Measurements from ENCODE around the gene ALKBH5. TPM values are rescaled to one million over a fixed set of nuclear protein-coding genes. Genes with fewer than 3 reads are reported as not detected.

ALKBH5 gene
- total and polyA plus RNA-seq, 8 donors = 53.6 to 99.6 (median 63.1) TPM

DNA sequence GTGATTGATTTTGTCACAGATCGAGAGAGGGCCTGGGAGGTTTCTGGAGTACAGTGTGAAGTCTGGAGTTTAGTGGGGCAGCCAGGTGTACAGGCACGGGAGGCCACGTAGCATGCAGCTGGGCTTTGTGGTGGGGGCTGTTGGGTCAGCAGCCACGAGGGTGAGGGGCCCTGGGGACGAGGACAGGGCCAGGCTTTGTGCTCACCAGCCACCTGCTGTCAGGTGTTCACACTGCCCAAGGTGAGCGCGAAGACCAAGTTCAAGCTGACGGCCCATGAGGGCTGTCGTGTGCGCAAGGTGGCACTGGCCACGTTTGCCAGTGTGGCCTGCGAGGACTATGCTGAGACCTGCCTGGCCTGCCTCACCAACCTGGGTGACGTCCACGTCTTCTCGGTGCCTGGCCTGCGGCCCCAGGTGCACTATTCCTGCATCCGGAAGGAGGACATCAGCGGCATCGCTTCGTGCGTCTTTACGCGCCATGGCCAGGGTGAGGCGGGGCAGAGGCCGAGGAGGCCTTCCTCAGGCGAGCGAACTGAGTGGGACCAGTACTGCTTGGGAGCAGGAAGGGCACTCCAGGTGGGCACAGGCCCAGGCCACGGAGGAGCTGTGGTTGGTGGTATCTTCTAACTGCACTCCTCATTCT is 57.7 kb downstream of the ALKBH5 start:
- no peaks in the 10 kb centered on the region for H3K9me3 ChIP-seq
- DNase-seq (no peak), ATAC-seq (no peak)
- no peaks in the 10 kb centered on the region for H3K27me3 ChIP-seq
- intact Hi-C loops (cut with DNase I) = no loop called here
- H3K36me3 ChIP-seq = peaks cover 0 to 81% of the 10 kb centered on the region in 2 donors
- no peak overlapping the region for H3K27ac ChIP-seq
- no peak overlapping the region for H3K4me3 ChIP-seq
- TF ChIP-seq, protein P1, sequence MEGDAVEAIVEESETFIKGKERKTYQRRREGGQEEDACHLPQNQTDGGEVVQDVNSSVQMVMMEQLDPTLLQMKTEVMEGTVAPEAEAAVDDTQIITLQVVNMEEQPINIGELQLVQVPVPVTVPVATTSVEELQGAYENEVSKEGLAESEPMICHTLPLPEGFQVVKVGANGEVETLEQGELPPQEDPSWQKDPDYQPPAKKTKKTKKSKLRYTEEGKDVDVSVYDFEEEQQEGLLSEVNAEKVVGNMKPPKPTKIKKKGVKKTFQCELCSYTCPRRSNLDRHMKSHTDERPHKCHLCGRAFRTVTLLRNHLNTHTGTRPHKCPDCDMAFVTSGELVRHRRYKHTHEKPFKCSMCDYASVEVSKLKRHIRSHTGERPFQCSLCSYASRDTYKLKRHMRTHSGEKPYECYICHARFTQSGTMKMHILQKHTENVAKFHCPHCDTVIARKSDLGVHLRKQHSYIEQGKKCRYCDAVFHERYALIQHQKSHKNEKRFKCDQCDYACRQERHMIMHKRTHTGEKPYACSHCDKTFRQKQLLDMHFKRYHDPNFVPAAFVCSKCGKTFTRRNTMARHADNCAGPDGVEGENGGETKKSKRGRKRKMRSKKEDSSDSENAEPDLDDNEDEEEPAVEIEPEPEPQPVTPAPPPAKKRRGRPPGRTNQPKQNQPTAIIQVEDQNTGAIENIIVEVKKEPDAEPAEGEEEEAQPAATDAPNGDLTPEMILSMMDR (IDR thresholded peaks at IDR 0.05) = no peak
- no peaks in the 10 kb centered on the region for H3K4me1 ChIP-seq

DNA sequence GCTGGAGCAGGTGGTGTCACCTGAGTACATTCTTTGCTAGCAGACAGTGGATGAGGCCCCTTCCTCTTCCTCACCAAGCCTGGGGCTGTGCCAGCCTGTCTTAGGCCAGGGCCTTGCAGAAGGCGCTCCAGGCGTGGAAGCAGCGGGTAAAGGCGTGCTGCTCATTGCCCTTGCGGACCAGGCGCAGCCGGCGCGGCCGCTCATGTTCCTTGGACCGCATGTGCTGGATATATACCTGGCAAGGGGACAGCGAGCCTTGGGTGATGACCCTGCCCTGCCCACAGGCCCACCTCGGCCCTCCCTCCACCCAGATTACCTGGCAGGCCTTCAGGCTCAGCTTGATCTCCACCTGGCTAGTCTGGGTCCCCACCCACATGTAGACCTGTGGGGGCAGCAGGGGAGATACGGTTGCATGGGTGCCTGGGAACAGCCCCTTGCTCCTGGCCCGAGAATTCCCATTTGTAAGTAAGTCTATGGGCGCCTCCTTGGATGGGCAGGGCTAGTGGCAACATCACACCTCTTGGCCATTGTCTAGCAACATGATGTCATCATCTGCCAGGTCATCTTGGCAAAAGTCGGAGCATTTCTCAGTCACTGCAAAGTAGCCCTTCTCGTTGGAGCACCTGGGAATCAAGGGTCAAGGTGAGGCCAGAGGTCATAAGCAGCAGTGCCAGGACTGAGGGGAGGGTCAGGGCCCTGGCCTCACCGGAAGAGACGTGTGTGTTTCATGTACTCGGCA is 61.6 kb downstream of the ALKBH5 start:
- ATAC-seq (no peak), DNase-seq (no peak)
- H3K4me3 ChIP-seq = no peak overlapping the region
- no peak overlapping the region for H3K27ac ChIP-seq
- H3K9me3 ChIP-seq = no peaks in the 10 kb centered on the region
- intact Hi-C loops (cut with DNase I) = no loop called here
- H3K36me3 ChIP-seq = peaks cover 0 to 95% of the 10 kb centered on the region in 2 donors
- H3K27me3 ChIP-seq = no peaks in the 10 kb centered on the region
- H3K4me1 ChIP-seq = peaks cover 0 to 17% of the 10 kb centered on the region in 2 donors
- TF ChIP-seq, protein P1 (IDR thresholded peaks at IDR 0.05) = no peak

DNA sequence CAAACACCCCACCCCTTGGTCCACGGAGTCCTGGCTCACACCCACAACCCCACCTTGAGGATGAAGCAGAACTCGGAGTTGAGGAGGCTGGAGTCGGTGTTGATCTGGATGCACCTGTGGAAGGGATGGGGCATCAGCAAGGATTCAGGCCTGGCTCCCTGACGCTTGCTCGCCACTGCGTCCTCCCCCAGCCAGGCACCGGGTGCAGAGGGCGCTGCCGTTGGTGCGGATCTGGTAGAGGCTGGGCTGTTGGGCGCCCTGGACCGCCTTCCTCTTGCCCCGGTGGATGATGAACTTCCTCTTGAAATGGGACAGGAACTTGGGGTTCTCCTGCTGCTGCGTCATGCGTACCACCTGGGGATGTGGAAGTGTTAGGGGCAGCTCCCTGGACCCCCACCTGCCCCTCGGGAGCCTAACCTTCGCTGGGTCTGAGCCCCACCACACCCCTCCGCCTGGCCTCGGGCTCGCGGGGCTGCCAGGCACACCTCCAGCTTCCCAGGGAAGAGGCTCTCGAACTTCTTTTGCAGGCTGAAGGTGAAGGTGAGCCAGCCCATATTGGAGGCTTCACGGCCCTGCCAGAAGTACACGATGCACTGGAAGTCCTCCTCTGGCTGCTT is 62.6 kb downstream of the ALKBH5 start:
- Histone ChIP-seq H3K4me1 (peaks cover 0 to 17% of the 10 kb centered on the region in 2 donors), H3K36me3 (peaks cover 0 to 96% of the 10 kb centered on the region in 2 donors), H3K9me3 (no peaks in the 10 kb centered on the region), H3K27ac (no peak overlapping the region), H3K27me3 (no peaks in the 10 kb centered on the region), H3K4me3 (no peak overlapping the region)
- ATAC-seq (no peak), DNase-seq (no peak)
- intact Hi-C loops (cut with DNase I) = no loop called here
- TF ChIP-seq, protein P1 (IDR thresholded peaks at IDR 0.05) = no peak

DNA sequence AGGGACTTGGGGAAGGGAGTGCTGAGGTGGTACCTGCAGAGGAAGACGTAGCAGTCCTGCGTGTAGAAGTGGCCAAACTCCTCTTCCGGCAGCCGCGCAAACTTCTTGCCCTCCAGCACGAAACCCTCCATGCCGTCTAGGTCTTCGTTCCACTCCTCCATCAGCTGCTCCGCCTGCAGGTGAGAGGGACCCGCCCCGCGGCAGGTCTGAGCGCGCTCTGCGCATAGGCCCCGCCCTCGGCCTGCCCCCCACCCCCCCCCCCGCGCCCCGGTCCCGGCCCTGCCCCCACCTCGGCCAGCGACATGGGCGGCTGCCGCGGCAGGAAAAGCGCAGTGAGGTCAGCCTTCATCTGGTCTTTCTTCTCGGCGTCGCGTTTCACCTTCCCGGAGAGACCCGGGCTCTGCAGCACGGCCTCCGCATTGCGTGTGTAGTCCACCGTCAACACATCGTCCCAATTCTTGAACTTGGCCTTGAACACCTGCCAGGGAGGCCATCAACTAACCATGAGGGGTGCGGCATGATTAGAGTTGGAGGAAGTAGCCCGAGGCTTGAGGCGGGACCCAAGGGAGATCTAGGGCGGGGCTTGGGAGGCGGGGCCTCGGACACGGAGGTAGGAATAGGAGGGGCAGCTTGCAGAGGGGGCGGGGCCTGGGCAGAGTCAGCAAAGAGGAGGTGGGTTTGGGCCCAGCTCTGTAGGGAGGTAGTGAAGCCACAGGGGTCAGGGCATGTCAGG is 63.4 kb downstream of the ALKBH5 start:
- Histone ChIP-seq H3K27me3 (no peaks in the 10 kb centered on the region), H3K4me1 (peaks cover 0 to 17% of the 10 kb centered on the region in 2 donors), H3K9me3 (no peaks in the 10 kb centered on the region), H3K4me3 (peak overlapping the region in 1 of 2 donors; percentile 13), H3K27ac (no peak overlapping the region), H3K36me3 (peaks cover 0 to 96% of the 10 kb centered on the region in 2 donors)
- peak in 3 of 4 donors; percentile 23 to 71 (median 68) for DNase-seq
- TF ChIP-seq, protein P1 (IDR thresholded peaks at IDR 0.05) = no peak
- peak; percentile 88 for ATAC-seq
- intact Hi-C loops (cut with DNase I) = no loop called here
